ENCODE data around the gene SLC4A2.

DNA sequence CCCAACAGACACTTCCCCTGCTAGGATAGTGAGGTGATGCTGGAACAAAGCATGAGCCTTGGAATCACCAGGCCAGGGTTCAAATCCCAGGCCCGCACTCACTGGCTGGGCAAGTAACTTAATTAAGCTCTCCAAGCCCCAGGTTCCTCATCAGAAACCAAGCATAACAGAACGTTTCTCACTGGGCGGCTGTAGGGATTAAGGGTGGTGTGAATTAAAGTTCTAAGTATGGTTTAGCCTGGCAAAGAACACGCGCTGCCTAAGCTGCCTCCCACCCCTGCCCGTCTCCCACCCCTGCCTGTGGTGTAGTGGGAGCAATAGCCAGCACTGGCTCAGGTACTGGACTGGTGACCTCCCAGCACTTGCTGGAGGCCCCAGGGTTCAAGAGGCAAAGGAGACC lies 5.6 kb downstream of the SLC4A2 start:
- TF ChIP-seq CTCF (IDR thresholded peaks at IDR 0.05; ENCODE audit: poor library complexity) (no peak), EZH2 (IDR thresholded peaks at IDR 0.05; ENCODE audit: borderline replicate concordance) (no peak), EZH2phosphoT487 (IDR thresholded peaks at IDR 0.05; ENCODE audit: low read depth, severe bottlenecking, unreplicated experiment) (no peak)

Measured in hepatocyte (in vitro differentiated cells).